Activated CD4-positive, alpha-beta T cell treated with anti-CD3 and anti-CD28 coated beads, Interleukin-2, amount 10 ng/mL, durations not matched to agents 7 days and 5 days (primary cell): ENCODE data around the gene MICALL1. TPM values are rescaled to one million over a fixed set of nuclear protein-coding genes. Genes with fewer than 3 reads are reported as not detected.

Experiments used
- CTCF ChIA-PET: fragments of 350-600 bp; sonication (Branson Sonifier 250); formaldehyde crosslinking; loops from one replicate; lab custom pipeline; 2021; ENCODE audit warnings: antibody characterized with exemption; lab: Charles Lee
- POLR2A ChIA-PET: fragments of 350-600 bp; sonication (Branson Sonifier 250); formaldehyde crosslinking; loops from one replicate; lab custom pipeline; 2021; ENCODE audit warnings: antibody characterized with exemption; lab: Charles Lee
- DNase-seq: peaks from one replicate; pipeline ENCODE4 v3.0.0-alpha.2; 2020
- H3K27ac Mint-ChIP-seq: one replicate; pipeline ENCODE4 v1.8.0; 2021; ENCODE audit warnings: mild to moderate bottlenecking, moderate library complexity, mixed read lengths
- H3K27me3 Mint-ChIP-seq: one replicate; pipeline ENCODE4 v1.8.0; 2021; ENCODE audit warnings: mixed read lengths
- H3K36me3 Mint-ChIP-seq: one replicate; pipeline ENCODE4 v1.8.0; 2021; ENCODE audit warnings: low read depth, mixed read lengths
- H3K4me1 Mint-ChIP-seq: one replicate; pipeline ENCODE4 v1.8.0; 2021; ENCODE audit warnings: mixed read lengths
- H3K4me3 Mint-ChIP-seq: one replicate; pipeline ENCODE4 v1.8.0; 2021; ENCODE audit warnings: mild to moderate bottlenecking, moderate library complexity, mixed read lengths
- H3K9me3 Mint-ChIP-seq: one replicate; pipeline ENCODE4 v1.8.0; 2021; ENCODE audit warnings: mixed read lengths
- total RNA-seq, 2 experiments: library from RNA; stranded (reverse); gene quantifications; one replicate each; pipeline ENCODE4 v1.2.3, GENCODE V29; 2021

The MICALL1 gene
- total RNA-seq, 2 experiments from 2014 or later = 27.6 to 30.7 TPM

DNA sequence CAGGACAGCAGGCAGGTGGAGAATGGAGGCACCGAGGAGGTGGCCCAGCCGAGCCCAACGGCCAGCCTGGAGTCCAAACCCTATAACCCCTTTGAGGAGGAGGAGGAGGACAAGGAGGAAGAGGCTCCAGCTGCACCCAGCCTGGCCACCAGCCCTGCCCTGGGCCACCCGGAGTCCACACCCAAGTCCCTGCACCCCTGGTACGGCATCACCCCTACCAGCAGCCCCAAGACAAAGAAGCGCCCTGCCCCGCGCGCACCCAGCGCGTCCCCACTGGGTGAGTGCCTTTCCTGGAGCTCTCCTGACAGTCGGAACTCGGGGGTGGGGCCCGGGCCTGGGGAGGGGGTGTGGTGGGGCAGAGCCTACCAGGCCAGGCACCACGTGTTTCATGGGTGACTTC, 19.7 kb downstream of the MICALL1 start:
- no peak overlapping the region for H3K4me3 Mint-ChIP-seq
- POLR2A ChIA-PET = no interaction called here
- no peak for DNase-seq
- no peaks in the 10 kb centered on the region for H3K27me3 Mint-ChIP-seq
- peaks cover 10% of the 10 kb centered on the region for H3K36me3 Mint-ChIP-seq
- H3K27ac Mint-ChIP-seq = no peak overlapping the region
- peaks cover 5% of the 10 kb centered on the region for H3K4me1 Mint-ChIP-seq
- H3K9me3 Mint-ChIP-seq = no peaks in the 10 kb centered on the region
- CTCF ChIA-PET = no interaction called here

DNA sequence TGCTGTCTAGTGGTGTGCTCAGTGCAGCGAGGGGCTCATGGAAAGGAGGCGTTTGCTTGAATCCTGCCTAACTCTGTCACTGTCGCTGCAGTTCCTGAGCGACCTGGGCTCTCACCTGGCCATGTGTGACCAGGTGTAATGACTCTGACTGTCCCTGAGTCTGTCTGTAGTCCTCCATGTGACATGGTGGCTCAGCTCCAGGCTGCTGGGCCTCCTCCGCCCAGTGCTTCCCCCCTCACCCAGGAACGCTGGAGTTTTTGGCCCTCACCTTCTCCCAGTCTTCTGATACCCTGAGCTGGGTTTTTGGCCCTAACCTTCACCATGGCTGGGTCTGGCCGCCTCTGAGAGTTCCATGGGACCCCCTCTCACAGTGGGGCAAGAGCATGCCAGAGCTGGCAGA, 20.3 kb downstream of the MICALL1 start:
- no peak for DNase-seq
- ChIA-PET POLR2A (no interaction called here), CTCF (interaction anchor here (0.5 to 1.6 kb wide), 2 partner anchors 19 to 39 kb away, joined by 3 to 5 read pairs; no protein-coding TSS in a partner anchor)
- Mint-ChIP-seq H3K9me3 (no peaks in the 10 kb centered on the region), H3K27me3 (no peaks in the 10 kb centered on the region), H3K27ac (no peak overlapping the region), H3K36me3 (peaks cover 10% of the 10 kb centered on the region), H3K4me3 (no peak overlapping the region), H3K4me1 (peaks cover 5% of the 10 kb centered on the region)

DNA sequence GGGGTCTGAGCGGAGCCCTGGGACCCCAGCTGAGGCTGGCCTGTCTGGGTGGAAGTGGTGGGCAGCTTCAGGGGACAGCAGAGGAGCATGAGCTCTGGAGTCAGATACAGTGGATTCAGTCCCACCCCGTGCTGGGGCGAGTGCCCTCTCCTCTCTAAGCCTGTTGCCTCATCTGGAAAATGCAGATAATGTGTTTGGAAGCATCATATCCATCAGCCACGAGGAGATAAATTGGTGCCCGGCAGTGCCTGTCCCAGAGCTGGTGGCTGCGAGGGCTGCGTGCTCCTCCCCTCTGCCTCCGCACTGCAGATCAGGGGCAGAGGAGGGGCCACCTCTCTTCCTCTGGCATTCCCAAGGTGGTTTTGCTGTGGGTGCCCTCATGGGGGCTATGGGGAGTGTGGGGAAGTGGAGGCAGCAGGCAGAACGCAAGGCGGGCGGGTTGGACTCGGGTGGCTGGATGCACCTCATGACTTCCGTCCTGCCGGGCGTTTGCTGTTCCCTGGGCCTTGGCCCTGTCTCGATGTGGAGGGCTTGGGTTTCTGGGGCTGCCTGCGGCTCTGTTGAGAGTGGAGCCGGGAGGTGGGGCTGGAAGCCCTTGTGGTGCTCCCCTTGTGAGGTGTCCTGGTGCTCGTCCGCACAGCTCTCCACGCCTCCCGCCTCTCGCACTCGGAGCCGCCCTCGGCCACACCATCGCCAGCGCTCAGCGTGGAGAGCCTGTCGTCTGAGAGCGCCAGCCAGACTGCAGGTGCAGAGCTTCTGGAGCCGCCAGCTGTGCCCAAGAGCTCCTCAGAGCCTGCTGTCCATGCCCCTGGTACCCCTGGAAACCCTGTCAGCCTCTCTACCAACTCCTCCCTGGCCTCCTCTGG, 20.9 kb downstream of the MICALL1 start:
- no peak overlapping the region for H3K27ac Mint-ChIP-seq
- POLR2A ChIA-PET = no interaction called here
- CTCF ChIA-PET = interaction anchor here (0.5 to 1.6 kb wide), 3 partner anchors 13 to 39 kb away, joined by 3 to 5 read pairs (median 4); no protein-coding TSS in a partner anchor
- peaks cover 8% of the 10 kb centered on the region for H3K36me3 Mint-ChIP-seq
- H3K4me3 Mint-ChIP-seq = no peak overlapping the region
- no peak for DNase-seq
- H3K9me3 Mint-ChIP-seq = no peaks in the 10 kb centered on the region
- no peaks in the 10 kb centered on the region for H3K27me3 Mint-ChIP-seq
- H3K4me1 Mint-ChIP-seq = peaks cover 5% of the 10 kb centered on the region

DNA sequence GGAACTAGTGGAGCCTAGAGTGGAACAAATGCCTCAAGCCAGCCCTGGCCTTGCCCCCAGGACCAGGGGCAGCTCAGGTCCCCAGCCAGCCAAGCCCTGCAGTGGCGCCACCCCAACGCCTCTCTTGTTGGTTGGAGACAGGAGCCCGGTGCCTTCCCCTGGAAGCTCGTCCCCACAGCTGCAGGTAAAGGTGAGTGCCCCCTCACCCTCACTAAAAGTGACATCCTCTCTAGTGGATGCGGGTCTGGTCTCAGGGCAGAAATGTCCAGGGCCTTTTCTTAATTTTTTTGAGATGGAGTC, 21.5 kb downstream of the MICALL1 start:
- Mint-ChIP-seq H3K27me3 (no peaks in the 10 kb centered on the region), H3K4me3 (no peak overlapping the region), H3K27ac (no peak overlapping the region), H3K36me3 (peaks cover 8% of the 10 kb centered on the region), H3K9me3 (no peaks in the 10 kb centered on the region), H3K4me1 (peaks cover 5% of the 10 kb centered on the region)
- ChIA-PET POLR2A (no interaction called here), CTCF (interaction anchor here (1.2 to 1.6 kb wide), 2 partner anchors 12 to 38 kb away, joined by 3 to 4 read pairs; no protein-coding TSS in a partner anchor)
- no peak for DNase-seq

DNA sequence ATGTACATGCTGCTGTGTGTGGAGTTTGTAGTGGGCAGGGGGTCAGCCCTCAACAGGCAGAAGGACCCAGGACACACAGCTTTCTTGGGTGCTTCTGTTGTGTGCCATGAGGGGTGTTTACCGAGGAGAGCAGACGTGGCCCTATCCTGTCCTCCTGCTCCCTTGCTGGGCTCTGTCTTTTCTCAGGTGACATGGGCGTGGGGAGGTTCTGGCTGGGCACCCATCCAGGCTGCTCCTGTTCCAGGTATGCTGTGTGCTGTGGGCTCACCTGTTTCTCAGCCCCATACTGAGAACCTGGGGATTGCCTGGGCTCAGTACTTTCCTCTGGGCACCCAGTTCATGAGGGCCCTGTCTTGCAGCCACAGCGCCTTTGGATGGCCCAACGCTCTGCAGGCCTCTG, 23.3 kb downstream of the MICALL1 start:
- peak overlapping the region; percentile 3 for H3K27ac Mint-ChIP-seq
- no peaks in the 10 kb centered on the region for H3K9me3 Mint-ChIP-seq
- H3K36me3 Mint-ChIP-seq = peaks cover 8% of the 10 kb centered on the region

DNA sequence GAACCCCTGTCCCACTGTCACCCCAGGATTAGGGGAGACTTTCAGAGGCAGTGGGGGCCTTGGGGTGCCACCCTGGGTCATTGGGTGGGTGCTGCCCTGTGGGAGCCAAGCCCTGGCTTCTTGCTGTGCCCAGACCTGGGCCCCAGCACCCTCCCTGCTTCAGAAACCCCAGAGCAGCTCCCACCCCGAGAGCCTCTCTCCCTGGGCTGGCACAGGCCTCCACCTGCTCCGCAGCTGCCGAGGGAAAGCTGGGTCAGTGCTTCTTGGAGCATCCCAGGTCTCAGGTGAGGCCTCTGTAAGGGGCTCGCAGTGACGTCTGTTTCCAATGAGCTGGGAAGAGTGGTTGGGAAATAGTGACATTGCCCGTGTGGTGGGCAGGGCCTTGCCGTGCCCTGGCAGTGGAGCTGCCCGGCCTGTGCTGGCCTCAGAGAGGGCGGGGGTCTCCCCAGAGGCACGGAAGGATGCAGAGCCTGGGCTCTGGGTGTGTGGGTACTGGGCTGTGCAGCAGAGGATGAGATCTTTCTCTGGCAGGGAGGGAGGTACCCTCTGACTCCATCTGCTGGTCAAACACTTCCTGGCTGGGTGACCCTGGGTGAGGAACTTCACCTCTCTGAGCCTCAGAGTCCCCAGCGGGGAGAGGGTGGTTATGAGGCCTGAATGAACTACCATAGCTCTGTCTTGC, 24.3 kb downstream of the MICALL1 start:
- DNase-seq = peak; percentile 33
- no peaks in the 10 kb centered on the region for H3K9me3 Mint-ChIP-seq
- no peak overlapping the region for H3K27ac Mint-ChIP-seq

More for the DNA sequence above, 23.3 kb downstream of the MICALL1 start:
- H3K4me3 Mint-ChIP-seq = no peak overlapping the region
- peaks cover 18% of the 10 kb centered on the region for H3K4me1 Mint-ChIP-seq
- DNase-seq = no peak
- no peaks in the 10 kb centered on the region for H3K27me3 Mint-ChIP-seq
- CTCF ChIA-PET = interaction anchor here (1.1 kb wide), 1 partner anchor 111 kb away, joined by 3 read pairs; no protein-coding TSS in a partner anchor
- POLR2A ChIA-PET = no interaction called here

DNA sequence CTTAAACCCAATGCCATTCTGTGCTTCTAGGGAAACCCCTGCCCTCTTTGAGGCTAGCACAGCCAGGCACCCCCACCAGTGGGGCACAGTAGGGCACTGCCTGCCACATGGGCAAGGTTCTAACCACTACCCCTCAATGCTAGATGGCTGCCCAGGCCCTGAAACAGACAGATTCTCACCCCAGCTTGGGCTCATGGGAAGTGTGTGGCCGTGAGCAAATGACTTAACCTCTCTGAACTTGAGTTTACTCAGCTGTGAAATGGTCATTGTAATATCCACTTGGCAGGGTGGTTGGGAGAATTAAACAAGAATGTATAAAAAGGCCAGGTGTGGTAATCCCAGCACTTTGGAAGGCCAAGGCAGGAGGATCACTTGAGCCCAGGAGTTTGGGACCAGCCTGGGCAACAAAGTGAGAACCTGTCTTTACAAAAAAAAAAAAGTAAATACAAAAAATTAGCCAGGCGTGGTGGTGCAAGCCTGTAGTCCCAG, 24.9 kb downstream of the MICALL1 start:
- Mint-ChIP-seq H3K9me3 (no peaks in the 10 kb centered on the region), H3K27ac (peak overlapping the region; percentile 26), H3K4me3 (no peak overlapping the region), H3K27me3 (no peaks in the 10 kb centered on the region), H3K4me1 (peaks cover 18% of the 10 kb centered on the region), H3K36me3 (peaks cover 8% of the 10 kb centered on the region)
- CTCF ChIA-PET = interaction anchor here (0.6 to 1.6 kb wide), 6 partner anchors 17 to 115 kb away, joined by 3 to 5 read pairs (median 3); partner anchors contain the start of gene MICALL1
- no peak for DNase-seq
- POLR2A ChIA-PET = no interaction called here

More for the DNA sequence above, 24.3 kb downstream of the MICALL1 start:
- POLR2A ChIA-PET = no interaction called here
- H3K4me3 Mint-ChIP-seq = no peak overlapping the region
- H3K27me3 Mint-ChIP-seq = no peaks in the 10 kb centered on the region
- H3K36me3 Mint-ChIP-seq = peaks cover 8% of the 10 kb centered on the region
- CTCF ChIA-PET = interaction anchor here (0.6 to 1.6 kb wide), 4 partner anchors 24 to 114 kb away, joined by 3 to 5 read pairs (median 4); partner anchors contain the start of gene MICALL1
- H3K4me1 Mint-ChIP-seq = peaks cover 18% of the 10 kb centered on the region

DNA sequence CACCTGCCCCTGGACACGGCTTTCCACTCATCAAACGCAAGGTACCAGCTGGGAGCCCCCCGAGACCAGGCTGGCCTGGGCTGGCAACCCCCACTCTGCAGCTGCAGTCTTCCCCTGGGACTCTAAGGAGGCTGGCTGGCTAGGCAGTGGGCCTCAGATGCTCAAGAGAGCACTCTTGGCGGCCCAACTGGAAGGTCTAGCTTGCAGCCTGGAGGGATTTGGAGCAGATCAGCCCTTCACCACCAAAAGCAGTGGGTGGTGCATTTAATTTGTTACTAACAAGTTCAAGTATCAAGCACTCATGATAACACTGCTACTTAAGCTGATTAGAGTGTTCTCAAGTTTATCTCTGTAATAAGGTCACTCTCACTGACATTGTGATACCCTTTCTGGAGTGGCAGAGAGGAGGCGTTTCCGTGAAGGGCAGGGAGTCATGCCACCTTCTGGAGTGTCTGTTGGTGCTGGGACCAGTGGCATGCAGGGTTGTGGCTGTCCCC, 25.8 kb downstream of the MICALL1 start:
- no peak overlapping the region for H3K4me3 Mint-ChIP-seq
- ChIA-PET POLR2A (interaction anchor here (0.6 kb wide), 1 partner anchor 66 kb away, joined by 3 read pairs; no protein-coding TSS in a partner anchor), CTCF (interaction anchor here (0.8 to 1.6 kb wide), 6 partner anchors 16 to 116 kb away, joined by 3 to 5 read pairs (median 4); partner anchors contain the start of gene MICALL1)
- H3K4me1 Mint-ChIP-seq = peaks cover 18% of the 10 kb centered on the region
- peaks cover 10% of the 10 kb centered on the region for H3K36me3 Mint-ChIP-seq
- H3K27me3 Mint-ChIP-seq = no peaks in the 10 kb centered on the region
- no peak overlapping the region for H3K27ac Mint-ChIP-seq
- DNase-seq = no peak
- H3K9me3 Mint-ChIP-seq = no peaks in the 10 kb centered on the region

DNA sequence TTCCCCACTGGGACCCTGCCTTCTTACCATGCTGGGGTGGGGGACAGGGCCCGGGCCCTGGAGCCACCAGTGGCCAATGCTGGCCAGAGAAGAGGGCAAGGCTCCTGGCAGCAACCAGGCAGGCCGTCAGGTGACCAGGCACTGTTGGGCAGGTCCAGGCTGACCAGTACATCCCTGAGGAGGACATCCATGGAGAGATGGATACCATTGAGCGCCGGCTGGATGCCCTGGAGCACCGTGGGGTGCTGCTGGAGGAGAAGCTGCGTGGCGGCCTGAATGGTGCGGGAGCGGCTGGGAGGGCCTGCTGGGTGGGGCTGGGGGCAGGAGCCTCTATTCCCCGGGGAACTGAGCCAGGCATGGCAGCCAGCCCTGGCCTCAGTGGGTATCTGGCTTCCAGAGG, 26.3 kb downstream of the MICALL1 start:
- ChIA-PET POLR2A (no interaction called here), CTCF (interaction anchor here (0.8 to 1.4 kb wide), 3 partner anchors 16 to 82 kb away, joined by 3 to 4 read pairs (median 3); no protein-coding TSS in a partner anchor)
- no peak overlapping the region for H3K4me3 Mint-ChIP-seq
- H3K27ac Mint-ChIP-seq = no peak overlapping the region
- peaks cover 18% of the 10 kb centered on the region for H3K4me1 Mint-ChIP-seq
- H3K9me3 Mint-ChIP-seq = no peaks in the 10 kb centered on the region
- H3K27me3 Mint-ChIP-seq = no peaks in the 10 kb centered on the region
- no peak for DNase-seq
- peaks cover 10% of the 10 kb centered on the region for H3K36me3 Mint-ChIP-seq

DNA sequence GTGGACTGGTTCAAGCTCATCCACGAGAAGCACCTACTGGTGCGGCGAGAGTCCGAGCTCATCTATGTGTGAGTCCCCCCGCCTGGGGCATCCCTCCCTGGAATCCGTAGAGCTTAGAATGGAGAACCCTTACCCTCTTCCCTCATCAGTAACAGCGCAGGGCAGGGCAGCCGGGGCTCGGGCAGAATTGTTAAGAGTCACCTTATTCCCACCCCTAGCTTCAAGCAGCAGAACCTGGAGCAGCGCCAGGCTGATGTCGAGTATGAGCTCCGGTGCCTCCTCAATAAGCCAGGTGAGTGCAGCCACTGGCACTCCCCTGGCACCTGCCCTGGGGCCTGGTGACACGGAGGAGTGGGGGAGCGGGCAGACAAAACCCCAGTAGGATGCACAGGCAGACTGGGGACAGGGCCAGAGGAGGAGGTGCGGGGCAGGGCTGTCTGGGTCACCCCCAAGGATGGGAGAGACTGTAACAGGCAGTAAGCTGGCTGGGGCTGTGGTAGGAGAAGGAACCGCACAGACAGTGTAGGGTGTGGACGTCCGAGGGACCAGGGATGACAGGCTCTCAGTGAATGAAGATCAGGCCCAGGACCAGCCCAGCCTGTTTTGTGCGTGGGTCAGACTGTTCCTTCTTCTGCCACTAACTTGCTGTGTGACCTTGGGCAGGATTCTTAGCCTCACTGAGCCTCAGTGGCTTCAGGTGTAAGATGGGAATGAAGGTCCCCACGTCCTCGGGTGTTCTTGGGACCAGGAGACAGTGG, 26.9 kb downstream of the MICALL1 start:
- ChIA-PET CTCF (interaction anchor here (0.9 kb wide), 1 partner anchor 83 kb away, joined by 4 read pairs; no protein-coding TSS in a partner anchor), POLR2A (no interaction called here)
- peaks cover 6% of the 10 kb centered on the region for H3K36me3 Mint-ChIP-seq
- no peaks in the 10 kb centered on the region for H3K9me3 Mint-ChIP-seq
- H3K27me3 Mint-ChIP-seq = no peaks in the 10 kb centered on the region
- no peak for DNase-seq
- no peak overlapping the region for H3K4me3 Mint-ChIP-seq
- H3K4me1 Mint-ChIP-seq = peaks cover 18% of the 10 kb centered on the region
- no peak overlapping the region for H3K27ac Mint-ChIP-seq

DNA sequence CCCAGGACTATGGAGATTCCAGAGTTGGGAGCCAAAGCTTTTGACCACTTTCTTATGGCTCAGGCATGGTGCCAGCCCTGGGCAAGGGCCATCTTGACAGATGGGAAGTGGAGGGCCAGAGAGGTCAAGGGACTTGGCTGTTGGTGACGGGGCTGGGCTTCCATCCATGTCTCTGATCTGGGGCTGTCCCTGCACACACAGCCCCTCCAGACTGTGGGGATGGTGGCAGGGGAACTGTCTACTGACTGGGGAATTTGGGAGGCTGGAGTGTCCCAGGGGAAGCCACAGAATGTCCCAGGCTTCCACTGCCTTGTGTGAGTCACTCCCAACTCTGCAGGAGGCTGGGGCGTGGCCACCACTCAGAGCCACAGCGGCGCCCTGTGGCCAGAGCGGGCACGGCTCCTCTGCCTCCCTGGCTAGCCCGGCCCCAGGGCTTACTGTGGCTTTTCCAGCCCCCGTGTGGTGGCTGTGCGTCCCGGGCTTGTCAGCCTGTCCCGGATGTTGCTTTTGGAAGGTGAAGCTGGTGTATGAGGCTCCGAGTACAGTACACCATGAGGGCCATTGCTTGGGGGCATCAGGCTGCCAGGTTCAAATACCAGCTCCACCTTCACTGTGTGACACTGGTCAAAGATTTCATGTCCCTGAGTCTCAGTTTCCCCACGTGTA, 27.7 kb downstream of the MICALL1 start:
- POLR2A ChIA-PET = no interaction called here
- peak; percentile 86 for DNase-seq
- peaks cover 18% of the 10 kb centered on the region for H3K4me1 Mint-ChIP-seq
- no peaks in the 10 kb centered on the region for H3K27me3 Mint-ChIP-seq
- CTCF ChIA-PET = interaction anchor here (0.6 to 1.0 kb wide), 10 partner anchors 9 to 323 kb away, joined by 3 to 6 read pairs (median 4); no protein-coding TSS in a partner anchor
- H3K9me3 Mint-ChIP-seq = no peaks in the 10 kb centered on the region
- H3K36me3 Mint-ChIP-seq = peaks cover 4% of the 10 kb centered on the region
- H3K27ac Mint-ChIP-seq = peak overlapping the region; percentile 63
- no peak overlapping the region for H3K4me3 Mint-ChIP-seq
